ENCODE data around the gene ARHGEF1.
A peak's percentile ranks its signal among the peaks of the same experiment; 100 is the strongest.

ARHGEF1 gene, protein sequence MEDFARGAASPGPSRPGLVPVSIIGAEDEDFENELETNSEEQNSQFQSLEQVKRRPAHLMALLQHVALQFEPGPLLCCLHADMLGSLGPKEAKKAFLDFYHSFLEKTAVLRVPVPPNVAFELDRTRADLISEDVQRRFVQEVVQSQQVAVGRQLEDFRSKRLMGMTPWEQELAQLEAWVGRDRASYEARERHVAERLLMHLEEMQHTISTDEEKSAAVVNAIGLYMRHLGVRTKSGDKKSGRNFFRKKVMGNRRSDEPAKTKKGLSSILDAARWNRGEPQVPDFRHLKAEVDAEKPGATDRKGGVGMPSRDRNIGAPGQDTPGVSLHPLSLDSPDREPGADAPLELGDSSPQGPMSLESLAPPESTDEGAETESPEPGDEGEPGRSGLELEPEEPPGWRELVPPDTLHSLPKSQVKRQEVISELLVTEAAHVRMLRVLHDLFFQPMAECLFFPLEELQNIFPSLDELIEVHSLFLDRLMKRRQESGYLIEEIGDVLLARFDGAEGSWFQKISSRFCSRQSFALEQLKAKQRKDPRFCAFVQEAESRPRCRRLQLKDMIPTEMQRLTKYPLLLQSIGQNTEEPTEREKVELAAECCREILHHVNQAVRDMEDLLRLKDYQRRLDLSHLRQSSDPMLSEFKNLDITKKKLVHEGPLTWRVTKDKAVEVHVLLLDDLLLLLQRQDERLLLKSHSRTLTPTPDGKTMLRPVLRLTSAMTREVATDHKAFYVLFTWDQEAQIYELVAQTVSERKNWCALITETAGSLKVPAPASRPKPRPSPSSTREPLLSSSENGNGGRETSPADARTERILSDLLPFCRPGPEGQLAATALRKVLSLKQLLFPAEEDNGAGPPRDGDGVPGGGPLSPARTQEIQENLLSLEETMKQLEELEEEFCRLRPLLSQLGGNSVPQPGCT
- total RNA-seq, result 608 to 680 reads per million in 2 donors

DNA sequence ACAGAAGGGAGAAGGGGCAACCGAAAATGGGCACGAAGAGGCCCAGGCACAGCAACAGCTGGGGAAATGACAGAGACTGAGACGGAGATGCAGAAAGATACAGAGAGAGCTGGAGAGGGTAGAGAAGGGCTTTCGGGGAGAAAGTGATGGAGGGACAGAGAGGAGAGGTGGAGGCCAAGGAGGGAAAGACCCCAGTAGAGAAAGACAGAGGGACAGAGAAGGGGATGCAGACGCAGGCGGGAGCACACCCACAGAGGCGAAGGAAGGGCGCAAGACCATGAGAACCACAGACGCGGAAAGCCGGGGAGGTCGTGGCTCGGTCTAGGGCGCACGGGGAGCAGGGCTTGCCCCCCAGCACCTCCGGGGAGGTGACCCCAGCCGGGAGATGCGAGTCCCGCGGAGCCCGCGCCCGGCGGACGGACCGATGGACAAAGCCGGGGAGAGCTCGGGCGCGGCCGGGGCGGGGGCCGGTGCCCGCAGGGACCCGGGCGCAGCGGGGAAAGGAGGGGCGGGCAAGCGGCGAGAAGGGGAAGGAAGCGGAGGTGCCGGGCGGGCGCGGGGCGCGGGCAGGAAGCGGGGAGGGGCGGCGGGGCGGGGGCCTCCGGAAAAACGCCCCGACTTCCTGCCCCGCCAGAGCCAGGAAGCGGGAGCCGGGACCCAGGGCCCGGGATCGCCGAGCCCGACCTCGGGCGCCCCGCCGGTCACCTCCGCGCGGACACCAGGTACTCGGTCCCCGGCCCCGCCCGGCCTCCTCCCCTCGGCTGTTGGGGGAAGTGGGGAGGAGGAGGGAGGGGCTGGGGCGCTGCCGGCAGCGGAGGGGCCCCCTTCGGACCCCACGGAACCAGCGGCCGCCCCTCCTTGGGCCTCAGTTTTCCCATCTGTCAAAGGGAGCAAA, at the start of gene ARHGEF1:
Gene ARHGEF1 (plus strand): TSS at position 617 of the 895 bp plus-strand sequence. CDS start 4,899 bp downstream, outside the sequence.
- peak; percentile 33 to 77 (median 57) for DNase-seq

DNA sequence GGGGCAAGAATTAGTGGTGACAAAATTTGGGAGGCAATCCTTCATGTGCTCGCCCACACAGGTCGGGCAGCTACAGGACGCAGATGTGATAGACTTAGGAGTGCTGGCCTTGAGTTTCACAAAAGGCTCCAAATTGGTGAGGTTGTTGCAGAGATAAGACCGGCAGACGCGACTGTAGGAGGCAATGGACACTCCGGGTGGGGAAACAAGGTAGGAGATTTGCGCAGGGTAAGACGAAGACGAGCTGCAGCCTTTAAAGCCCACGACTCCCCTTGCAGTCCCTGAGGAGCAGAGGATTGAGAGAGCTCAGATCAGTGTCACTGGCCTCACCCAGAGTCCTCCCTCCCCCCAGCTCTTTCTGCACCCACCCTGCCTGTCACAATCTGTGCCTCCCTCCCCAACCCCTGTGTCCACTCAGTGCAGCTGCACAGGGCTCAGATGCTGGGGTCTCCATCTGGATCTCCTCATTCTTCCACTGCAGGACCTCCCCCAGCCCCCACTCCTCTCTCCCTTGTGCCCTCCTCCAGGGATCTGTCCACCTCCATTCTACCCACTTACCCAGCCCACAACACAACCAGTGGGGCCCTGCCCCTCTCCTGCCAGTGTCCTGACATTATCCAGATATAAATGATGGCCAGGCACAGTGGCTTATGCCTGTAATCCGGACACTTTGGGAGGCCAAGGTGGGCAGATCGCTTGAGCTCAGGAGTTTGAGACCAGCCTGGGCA, 44.8 kb upstream of the ARHGEF1 start:
- DNase-seq, result no peak

DNA sequence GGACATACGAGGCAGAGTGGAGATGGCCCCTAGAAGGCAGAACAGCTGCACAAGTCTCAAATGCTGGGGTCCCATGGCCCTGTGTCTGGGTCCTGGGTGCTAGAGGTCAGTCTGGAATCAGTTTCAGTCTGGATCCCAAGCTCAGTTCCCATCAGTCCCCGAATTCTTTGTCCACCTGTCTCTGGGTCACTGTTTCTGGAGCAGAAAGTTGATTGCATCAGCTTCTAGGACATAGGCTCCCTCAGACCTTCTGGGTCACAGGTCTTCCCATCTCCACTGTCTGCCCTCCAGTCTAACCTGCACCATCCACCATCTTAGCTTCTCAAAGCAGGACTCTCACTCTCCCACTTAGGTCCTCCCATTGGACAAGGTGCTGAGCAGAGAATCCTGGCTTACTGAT, 43.8 kb upstream of the ARHGEF1 start:
- DNase-seq, result no peak

DNA sequence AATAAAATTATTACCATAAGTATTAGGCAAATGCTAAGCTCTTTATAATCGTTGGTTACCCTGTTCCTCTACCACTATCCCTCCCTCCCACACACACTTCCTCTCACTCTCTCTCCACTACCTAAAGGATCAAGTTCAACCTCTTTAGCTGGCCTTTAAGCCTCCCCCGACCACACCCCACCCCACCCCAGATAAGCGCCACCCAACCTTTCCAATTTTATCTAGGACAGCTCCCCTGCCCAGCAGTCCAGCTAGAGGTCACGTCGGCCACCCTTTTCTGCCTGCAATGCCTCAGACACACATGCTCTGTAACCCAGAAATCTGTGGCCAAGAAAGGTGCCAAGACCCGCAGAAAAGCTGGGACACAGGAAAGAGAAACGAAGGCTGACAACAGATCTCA, 39.6 kb upstream of the ARHGEF1 start:
- DNase-seq, result no peak

DNA sequence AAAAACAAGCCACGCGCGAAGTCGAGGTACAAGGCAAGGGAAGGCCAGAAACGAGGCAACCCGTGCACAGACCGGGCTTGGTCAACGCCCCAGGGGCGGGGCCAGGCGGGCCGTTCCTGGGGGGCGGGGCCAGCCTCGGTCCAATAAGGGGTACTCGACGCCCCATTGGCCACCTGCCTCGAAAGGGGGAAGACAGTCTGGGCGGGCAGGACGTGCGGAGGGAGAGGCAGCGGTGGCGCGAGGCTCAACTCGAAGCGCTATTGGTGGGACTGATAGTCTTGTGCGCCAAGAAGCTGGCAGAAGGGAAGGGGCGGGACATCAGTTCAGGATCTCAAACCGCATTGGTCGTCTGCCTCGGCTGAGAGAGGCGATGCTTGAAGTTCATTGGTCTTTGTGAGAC, 38.4 kb upstream of the ARHGEF1 start, which contains the start of gene LYPD4:
Gene LYPD4 (minus strand): TSS at position 83 of the 400 bp plus-strand sequence. CDS start 5,398 bp downstream, outside the sequence.
- DNase-seq, result no peak

DNA sequence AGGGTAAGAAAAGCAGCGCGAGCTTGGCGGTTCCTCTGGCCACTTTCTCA, 38.2 kb upstream of the ARHGEF1 start, which contains the start of gene DMRTC2:
Gene DMRTC2 (plus strand): TSS at position 42 of the 50 bp plus-strand sequence. CDS start 2,387 bp downstream, outside the sequence.
- DNase-seq, result no peak

DNA sequence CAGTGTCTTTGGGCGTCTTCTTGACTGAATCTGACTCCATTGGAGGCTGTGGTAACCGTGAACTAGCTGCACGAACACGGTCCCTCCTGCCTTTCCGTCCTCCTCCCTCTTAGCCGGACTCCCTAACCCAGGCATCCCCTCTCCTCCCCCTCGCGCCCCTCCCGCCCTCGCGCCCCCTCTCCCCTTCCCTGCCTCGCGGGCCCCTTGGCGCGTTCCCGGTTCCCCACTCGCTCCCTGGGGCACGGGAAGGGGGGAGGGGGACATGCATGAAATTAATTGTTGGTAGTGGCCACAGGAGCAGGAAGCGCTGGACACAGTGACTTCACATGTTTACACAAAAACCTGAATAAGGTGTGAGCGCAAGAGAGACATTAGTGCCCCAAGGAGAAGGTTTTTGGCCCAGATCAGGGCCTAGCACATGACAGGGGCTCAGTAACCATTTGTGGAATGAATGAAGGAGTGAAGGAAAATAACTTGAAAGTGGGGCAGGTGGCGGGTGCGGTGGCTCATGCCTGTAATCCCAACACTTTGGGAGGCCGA, 37.9 kb upstream of the ARHGEF1 start:
- DNase-seq, result no peak

DNA sequence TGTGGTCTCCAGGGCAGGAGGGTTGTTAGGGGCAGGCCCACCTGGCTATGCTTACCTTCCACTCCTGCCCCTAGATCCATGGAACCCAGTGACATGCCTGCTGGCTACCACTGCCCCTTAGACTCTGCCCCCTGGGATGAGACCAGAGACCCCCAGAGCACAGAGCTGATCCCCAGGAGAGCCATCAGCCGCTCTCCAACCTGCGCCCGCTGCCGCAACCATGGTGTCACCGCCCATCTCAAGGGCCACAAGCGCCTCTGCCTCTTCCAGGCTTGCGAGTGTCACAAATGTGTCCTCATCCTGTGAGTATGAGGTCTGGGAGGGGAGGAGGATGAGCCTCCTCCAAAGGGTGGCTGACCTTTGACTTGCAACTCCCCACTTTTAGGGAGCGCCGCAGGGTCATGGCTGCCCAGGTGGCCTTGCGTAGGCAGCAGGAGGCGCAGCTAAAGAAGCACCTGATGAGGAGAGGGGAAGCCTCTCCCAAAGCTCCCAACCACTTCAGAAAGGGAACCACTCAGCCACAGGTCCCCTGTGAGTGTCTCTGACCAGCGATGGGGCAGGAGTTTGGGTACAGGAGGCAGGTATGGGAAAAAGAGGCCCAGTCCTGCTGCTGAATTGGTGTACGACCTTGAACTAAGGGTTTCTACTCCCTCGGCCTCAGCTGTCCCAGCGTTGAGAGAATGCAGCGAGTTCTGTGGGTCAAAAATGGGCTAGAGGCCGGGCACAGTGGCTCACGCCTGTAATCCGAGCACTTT, 35.5 kb upstream of the ARHGEF1 start:
- DNase-seq, result no peak

DNA sequence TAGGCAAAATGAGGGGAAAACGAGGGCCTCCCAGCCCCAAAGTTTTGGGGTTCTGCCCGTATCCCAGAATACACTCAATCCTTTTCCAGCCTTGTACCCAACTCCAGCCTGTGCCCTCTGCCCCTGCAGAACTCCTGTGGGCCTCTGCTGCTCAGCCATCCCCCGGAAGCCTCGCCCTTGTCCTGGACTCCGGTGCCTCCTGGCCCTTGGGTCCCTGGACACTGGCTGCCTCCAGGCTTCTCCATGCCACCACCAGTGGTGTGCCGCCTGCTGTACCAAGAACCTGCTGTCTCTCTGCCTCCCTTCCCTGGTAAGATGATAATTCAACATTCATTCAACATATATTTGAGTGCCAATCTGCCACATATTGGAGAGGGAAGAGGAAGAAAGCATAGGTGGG, 34.3 kb upstream of the ARHGEF1 start:
- no peak for DNase-seq

DNA sequence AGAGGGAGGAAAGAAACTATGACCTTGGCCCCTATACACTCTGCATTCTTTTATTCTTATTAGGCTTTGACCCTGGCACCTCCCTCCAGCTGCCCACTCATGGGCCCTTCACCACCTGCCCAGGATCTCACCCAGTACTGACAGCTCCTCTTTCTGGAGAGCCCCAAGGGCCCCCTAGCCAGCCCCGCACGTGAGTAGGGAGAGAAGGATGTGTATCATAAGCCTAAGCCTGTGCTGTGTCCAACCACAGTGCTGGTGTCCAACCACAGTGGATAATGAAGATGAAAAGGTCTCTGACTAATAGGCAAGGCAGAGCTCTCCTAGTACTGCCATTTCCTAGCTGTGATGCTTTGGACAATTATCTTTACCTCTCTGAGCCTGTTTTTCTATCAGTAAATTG, 33.9 kb upstream of the ARHGEF1 start:
- DNase-seq, result no peak

DNA sequence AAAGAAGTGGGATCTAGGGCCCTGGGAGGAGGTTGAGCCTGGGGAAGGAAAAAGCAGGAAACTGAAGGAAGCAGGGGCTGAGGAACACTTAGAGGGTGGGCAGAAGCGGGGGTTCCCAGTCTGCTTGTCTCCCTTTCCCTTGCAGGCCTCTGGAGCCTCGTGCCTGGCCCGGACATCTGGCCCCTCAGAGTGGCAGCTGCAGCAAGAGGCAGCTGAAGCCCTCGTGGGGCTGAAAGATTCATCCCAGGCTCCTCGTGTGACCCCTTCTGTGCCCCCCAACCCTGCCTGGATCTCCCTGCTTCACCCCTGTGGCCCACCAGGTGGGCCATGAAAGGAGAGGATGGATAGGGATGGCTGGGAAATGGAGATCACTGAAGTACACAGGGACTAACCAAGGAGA, 32.6 kb upstream of the ARHGEF1 start:
- no peak for DNase-seq

DNA sequence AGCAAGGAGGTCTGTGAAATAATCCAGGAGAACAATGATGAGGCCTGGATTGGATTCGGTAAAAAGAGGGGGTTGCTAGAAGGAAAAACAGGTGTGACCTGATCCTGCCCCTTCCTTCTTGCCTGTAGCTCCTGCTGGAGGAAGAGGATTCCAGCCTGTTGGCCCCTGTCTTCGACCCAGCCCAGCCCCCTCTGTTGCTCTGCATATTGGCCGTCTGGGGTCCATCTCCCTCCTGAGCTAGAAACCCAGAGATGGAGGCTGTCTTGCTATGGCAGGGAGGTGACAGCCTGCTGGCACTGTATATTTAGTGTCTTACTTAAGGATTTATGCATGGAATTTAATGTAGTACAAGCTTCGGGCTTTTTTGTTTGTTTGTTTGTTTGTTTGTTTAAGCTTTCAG, 31.5 kb upstream of the ARHGEF1 start:
- DNase-seq, result no peak

DNA sequence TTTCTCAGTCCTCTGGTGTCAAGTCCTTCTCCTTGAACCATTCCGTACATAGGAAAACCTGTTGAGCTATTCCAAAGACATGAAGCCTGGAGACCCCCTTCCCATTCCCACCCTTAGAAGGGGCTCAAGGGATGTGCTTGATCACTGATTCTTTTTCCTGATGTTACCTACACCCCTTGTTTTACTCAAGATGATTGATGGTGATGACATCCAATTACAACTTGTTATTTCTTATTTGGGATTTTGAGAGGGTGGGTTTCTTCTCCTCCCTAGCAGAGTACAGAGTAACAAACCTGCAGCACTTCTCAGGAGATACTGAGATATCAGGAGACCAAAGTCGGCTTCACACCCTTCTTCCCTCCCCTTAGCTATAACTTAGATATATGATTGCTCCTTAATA, 29.6 kb upstream of the ARHGEF1 start:
- DNase-seq, result no peak

DNA sequence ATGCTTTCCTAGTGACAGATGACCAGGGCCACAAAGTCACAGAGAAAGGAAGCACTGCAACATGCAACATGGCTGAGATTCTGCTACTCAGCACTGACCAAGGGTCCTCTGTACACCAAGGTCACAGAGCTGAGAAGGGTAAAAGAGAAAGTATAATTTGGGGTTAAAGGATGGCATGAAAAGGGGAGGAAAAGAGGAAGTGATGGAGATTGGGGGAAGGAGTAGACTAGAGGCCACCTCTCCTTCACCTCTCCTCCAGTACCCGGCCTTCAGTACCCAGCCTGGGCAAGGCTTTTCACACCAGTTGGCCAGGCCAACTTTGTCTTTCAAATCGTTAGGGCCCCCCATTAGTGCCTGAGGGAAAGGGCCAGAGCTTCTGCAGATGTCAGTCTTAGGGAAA, 29.2 kb upstream of the ARHGEF1 start:
- no peak for DNase-seq

DNA sequence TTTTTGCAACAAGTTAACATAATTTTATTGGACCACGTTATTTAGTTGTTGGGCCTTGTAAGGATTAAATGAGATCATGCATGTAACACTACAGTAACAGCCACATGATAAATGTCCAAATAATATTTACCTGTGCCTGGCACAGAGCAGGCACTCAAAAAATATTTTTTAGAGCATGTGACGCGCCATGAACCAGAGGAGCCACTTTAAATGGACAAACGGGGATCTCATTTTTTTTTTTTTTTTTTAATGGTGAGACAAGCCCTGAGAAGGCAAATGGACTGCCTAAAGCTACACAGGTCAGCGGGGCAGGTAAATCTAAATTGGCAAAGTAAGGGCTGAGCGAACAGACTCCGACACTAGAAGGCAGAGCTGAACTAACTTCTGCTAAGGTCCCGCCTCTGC, 23.8 kb upstream of the ARHGEF1 start:
- no peak for DNase-seq

DNA sequence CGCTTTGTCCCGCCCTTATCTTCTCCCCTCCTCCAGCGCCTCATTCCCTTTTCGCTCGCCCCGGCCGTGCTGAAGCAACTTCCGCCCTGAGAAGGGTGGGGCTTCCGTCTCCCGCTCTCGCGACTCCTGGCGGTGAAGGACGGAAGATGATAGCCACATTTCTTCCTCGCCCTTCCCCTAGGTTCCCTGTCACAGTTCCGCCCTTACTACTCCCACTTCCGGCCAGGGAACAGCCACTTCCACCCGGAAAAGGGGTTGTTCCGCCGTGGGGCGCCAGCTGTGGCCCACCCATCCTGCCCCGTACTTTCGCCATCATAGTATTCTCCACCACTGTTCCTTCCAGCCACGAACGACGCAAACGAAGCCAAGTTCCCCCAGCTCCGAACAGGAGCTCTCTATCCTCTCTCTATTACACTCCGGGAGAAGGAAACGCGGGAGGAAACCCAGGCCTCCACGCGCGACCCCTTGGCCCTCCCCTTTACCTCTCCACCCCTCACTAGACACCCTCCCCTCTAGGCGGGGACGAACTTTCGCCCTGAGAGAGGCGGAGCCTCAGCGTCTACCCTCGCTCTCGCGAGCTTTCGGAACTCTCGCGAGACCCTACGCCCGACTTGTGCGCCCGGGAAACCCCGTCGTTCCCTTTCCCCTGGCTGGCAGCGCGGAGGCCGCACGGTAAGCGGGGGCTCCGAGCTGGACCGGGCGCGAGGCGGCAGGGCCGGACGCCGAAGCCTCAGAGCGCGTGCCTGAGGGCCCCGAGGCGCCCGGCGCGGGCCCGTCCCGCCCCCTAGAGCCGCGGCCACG, 23.2 kb upstream of the ARHGEF1 start, which contains the start of gene RPS19:
Gene RPS19 (plus strand): TSS at position 638 of the 801 bp plus-strand sequence. CDS start 520 bp downstream, outside the sequence.
- peak; percentile 92 to 98 (median 97) for DNase-seq

DNA sequence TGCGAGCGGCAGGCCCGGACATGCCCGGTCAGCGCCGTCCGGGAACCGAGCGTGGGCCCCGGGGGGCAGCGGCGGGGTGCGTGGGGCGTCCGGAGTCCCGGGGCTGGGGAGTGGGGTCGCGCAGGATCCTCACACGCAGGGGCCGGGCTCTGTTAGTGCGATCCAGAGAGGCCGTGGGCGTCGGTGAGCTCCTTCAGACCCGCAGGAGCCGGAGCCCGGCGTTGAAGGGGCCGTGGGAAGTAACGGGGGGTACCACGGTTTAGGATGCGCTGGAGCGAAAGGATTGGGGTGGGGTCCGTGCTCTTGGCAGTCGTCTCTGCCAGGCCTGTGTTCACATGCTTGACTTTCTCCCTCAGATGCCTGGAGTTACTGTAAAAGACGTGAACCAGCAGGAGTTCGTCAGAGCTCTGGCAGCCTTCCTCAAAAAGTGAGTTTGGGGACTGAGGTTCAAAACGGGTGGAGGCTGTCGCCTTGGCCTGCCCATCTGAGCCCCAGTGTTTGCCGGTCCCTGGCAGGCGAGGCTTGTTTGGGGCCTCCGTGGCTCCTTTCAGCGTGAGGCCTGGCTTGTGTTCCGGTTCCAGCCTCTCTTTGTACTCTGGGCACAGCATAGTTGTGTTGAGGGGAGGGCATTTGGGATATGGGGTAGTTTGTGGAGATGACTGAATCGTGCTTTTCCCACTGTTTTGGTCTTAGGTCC, 22.4 kb upstream of the ARHGEF1 start:
- peak in 1 of 5 experiments; percentile 36 for DNase-seq

DNA sequence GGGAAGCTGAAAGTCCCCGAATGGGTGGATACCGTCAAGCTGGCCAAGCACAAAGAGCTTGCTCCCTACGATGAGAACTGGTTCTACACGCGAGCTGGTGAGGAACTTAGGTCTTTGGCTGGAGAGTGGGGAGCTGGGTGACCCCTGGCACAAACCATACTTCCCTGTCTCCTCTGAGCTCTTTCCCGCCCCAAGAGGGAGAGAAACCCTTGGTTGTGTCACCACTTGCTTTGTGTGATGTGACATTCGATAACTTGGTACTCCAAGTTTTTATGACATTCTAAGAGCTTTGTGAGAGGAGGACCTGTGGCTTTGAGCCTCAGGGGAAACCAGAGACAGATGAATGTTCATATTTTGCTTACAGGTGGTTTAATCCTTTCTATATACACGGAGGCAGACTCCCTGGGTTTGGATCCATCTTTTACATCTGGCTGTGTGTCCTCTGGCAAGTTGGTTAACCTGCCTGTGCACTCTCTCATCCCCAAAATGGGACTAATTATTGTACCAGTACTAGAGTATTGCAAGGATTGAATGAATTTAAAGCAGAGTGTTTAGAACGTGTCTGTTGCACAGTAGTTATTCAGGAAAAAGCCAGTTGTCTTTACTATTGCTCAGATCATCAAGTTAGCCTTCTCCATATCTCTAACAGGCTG, 21.7 kb upstream of the ARHGEF1 start:
- no peak for DNase-seq

DNA sequence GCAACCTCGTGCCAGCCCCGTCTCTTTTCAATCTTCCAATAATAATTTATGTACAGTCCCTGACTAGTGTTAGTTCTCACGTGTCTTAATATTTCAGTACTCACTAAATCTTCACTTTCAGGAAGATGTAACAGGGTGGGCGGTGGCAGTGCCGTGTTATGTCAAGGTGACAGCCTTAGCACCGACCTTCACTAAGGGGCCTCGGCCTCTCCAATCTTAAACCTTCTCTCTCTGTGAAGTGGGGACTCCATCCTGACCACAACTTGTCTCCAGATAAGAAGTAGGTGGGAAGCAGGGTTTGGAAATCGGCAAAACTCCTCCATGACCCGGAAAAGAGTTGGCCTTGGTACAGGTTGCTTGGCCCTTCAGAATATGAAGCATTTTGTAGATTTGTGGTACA, 21.1 kb upstream of the ARHGEF1 start:
- DNase-seq, result no peak

Data from T-helper 2 cell (primary cell).